Stimulated activated naive CD8-positive, alpha-beta T cell treated with anti-CD3 and anti-CD28 coated beads, Interleukin-15, Interleukin-2, amounts not matched to agents 100 U/mL and 50 U/mL, for 24 hours (primary cell): ENCODE results near the gene GDF9.
"Not testable (repeated sequence)": the region's sequence is repeated elsewhere in the genome, so short reads cannot be mapped to it uniquely, and the experiment has no call there.

Source experiments
- ATAC-seq: fragments of 150-1000 bp; cut with Tn5 transposase; one replicate; pipeline ENCODE4 v1.10.0; 2021
- DNase-seq: peaks from one replicate; pipeline ENCODE4 v3.0.0; 2021

The GDF9 gene

GRCh38 chr5:132872788-132873118 lies 6.5 kb upstream of the GDF9 start:
- no peak for DNase-seq
- ATAC-seq = no peak

GRCh38 chr5:132871459-132872284 lies 5.4 kb upstream of the GDF9 start:
- ATAC-seq = no peak

DNA sequence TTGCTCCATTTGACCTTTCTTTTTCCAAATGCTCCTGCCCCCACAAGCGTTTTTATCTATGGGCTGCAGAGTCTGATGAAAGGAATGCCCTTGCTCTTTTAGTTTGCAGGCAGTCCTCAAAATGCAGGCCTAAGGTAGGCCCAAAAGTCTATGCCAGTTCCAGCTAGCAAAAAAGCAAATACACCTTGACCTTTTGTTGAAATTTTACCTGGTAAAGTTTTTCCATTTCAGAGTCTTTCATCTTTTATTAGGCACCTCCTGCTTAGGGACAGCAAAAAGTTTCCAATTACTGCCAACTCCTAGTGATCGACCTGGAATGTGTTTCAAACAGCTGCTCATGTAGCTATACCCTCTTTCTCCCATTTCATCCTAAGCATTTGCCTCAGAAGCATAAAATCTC lies 4.5 kb upstream of the GDF9 start:
- no peak for ATAC-seq
- DNase-seq = no peak

More at GRCh38 chr5:132871459-132872284, 5.4 kb upstream of the GDF9 start:
- DNase-seq = no peak

DNA sequence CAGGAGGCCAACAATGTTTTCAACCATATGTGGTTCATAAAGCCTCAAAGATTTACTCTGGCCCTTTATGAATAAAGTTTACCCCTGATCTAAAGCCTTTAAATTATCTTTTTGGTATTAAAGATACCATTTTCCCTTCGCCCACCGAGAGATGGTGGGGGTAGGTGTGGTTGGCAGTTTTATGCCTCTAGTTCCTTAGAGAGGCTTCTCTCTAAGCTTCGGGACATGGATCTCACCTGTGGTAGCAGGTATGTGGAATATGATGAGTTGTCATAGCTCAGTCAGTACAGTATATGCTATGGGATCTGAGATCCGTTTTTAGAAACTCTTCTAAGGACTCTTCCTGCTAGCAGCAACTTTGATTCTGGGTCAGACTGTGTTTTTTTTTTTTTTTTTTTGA lies 2.5 kb upstream of the GDF9 start:
- ATAC-seq (no peak), DNase-seq (no peak)

DNA sequence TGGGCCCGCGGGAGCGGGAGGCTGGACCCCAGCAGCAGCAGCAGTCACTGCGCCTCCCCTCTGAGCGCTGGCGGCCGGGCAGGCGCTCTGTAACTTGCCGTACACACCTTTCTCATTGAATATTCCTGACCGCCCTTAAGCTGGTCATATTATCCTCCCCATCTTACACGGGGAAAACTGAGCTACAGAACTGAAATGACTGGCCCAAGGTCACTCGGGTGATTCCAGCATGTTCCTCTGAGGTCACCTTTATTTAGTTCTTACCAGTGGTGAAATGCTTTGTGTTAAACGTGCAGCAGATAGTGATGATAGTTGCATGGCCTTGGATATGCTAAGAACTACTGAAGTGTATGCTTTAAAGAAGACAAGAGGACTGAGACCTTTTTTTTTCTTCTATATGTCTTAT lies 780 bp upstream of the GDF9 start:
- ATAC-seq = no peak
- DNase-seq = no peak

DNA sequence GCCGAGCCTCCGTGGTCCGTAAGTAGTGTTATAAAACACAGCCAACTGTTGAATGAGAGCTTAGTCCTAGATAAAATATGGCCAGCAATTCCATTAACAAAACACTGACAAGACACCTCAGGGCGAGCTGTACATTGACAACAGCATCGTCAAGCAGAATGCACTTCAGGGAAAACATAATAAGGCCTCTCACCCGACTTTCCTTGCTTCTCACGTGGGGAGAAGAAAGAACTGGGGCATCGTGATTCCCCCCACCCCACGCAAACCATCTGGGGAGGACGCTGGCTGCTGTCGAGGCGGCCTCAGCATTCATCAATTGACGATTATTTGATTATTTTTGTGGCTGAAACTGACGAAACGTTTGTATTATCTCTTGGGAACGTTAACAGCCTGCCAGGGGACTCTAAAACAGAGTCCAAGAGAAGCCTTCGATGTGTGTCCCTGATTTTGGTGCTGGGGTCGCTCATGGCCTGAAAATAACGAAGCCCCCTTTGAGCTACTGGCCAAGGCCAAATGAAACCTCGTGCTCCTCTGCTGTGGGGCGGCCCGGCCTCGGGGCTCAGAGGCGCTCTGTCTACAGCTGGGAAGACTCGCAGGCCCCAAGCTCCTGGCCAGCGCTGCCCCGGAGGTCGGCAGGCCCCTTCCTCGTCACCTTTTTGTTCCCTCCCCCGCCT lies 464 bp downstream of the GDF9 start:
- ATAC-seq (peak; percentile 35), DNase-seq (no peak)

DNA sequence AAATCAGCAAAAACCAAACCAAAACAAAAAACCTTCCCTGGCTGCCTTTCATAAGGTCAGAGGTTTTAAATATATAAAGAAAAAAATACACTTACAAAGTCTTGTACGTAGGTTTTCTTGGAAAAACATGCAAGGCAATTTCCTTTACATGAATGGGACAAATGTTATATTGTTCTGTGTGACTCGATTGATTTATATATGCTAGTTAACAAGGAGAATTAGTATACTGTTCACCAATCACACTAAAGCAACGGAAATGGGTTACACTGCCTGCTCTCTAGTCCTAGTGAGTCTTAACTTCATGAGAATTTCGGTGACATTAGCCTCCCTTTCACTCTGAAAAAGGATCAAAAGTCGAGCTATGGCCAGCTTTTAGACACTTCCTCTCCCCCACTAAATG lies 5.5 kb downstream of the GDF9 start:
- ATAC-seq = no peak
- no peak for DNase-seq

DNA sequence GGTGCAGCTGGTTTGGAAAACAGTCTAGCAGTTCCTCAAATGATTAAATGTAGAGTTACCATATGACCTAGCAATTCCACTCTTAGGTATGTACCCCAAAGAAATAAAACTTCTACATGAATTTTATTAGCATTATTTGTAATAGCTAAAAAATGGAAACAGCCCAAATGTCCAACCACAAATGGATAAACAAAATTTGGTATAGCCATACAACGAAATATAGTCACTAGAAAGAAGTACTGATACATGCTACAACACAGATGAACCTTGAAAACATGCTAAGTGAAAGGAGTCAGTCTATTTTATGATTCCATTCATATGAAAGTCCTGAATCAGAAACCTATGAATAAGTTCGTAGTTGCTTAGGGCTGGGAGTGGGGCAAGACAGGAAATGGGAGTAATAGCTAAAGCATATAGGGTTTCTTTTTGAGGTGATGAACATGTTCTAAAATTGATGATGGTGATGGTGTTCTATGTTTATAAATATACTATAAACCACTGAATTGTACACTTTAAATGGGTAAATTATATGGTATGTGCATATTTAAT lies 6.3 kb downstream of the GDF9 start:
- no peak for DNase-seq
- no peak for ATAC-seq

DNA sequence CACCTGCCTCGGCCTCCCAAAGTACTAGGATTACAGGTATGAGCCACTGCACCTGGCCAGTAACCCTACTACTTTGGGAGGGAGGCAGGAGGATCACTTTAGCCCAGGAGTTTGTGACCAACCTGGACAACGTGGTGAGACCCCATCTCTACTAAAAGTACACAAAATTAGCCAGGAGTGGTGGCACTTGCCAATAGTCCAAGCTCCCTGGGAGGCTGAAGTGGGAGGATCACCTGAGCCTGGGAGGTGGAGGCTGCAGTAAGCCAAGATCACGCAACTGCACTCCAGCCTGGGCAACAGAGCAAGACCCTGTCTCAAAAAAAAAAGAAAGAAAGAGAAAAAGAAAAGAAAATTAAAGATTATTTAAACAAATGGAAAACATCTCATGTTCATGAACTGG lies 10.3 kb downstream of the GDF9 start:
- ATAC-seq = no peak
- DNase-seq = no peak

DNA sequence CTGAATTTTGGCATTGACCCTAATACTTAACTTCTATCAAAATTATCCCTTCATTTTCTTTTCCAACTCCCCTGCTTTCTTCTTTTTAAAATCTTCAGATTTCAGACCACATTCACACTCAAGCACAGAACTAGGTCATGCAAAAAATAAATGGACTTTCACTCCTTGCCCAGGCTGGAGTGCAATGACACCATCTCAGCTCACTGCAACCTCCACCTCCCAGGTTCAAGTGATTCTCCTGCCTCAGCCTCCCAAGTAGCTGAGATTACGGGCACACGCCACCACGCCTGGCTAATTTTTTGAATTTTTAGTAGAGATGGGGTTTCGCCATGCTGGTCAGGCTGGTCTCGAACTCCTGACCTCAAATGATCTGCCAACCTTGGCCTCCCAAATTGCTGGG lies 11.3 kb downstream of the GDF9 start:
- ATAC-seq, DNase-seq: not testable (repeated sequence)

GRCh38 chr5:132854301-132854700 lies 12.0 kb downstream of the GDF9 start:
- ATAC-seq = no peak
- no peak for DNase-seq

GRCh38 chr5:132853790-132854189 lies 12.5 kb downstream of the GDF9 start:
- DNase-seq = no peak
- ATAC-seq = no peak

DNA sequence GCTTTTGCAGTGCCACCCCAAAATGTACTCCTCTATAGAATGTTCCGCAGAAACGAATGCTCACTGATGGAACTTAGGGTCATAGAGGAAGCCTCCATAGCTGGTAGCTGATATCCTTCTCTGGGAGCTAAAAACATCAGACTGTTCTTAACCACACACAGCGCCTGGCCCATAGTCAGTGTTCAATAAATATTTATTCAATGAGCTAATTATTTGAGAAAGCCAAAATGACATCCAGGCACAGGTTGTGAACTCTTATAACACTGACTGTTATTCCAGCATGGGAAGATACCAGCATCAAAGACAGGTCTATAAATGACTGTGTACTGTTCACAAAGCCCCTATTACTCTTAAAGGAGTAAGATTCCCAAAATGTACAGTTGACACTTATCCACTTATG lies 12.9 kb downstream of the GDF9 start:
- ATAC-seq = no peak

DNA sequence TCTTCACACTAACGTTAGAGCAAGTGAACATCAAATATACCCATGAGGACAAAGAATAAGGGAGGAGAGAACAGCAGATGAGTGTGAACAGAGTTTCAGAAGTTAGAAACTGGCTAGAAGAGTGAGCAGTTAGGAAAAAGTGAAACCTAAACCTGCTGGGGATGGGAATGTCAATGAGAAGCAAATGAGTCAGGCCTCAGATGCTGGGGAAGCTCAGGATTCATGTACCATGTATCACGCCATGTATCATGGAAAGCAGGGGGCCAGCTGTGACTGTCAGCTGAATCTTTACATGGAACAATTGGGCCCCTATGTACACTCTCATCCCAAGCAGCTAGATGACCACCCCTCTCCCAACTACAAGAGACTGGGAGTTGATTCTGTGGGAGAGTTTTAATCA lies 16.2 kb downstream of the GDF9 start:
- ATAC-seq = no peak

More for the DNA sequence above, 12.9 kb downstream of the GDF9 start:
- no peak for DNase-seq

GRCh38 chr5:132849347-132849746 lies 16.9 kb downstream of the GDF9 start:
- ATAC-seq (no peak), DNase-seq (no peak)

More for the DNA sequence above, 16.2 kb downstream of the GDF9 start:
- DNase-seq = no peak

- ATAC-seq (no peak), DNase-seq (no peak)
Observed at GRCh38 chr5:132848270-132848669, 18.0 kb downstream of the GDF9 start.

- ATAC-seq (no peak), DNase-seq (no peak)
Observed at GRCh38 chr5:132841305-132841704, 25.0 kb downstream of the GDF9 start.

- ATAC-seq (no peak), DNase-seq (no peak)
Observed at GRCh38 chr5:132840896-132841295, 25.4 kb downstream of the GDF9 start.

GRCh38 chr5:132840313-132840712 lies 26.0 kb downstream of the GDF9 start:
- DNase-seq = no peak
- ATAC-seq = no peak

DNA sequence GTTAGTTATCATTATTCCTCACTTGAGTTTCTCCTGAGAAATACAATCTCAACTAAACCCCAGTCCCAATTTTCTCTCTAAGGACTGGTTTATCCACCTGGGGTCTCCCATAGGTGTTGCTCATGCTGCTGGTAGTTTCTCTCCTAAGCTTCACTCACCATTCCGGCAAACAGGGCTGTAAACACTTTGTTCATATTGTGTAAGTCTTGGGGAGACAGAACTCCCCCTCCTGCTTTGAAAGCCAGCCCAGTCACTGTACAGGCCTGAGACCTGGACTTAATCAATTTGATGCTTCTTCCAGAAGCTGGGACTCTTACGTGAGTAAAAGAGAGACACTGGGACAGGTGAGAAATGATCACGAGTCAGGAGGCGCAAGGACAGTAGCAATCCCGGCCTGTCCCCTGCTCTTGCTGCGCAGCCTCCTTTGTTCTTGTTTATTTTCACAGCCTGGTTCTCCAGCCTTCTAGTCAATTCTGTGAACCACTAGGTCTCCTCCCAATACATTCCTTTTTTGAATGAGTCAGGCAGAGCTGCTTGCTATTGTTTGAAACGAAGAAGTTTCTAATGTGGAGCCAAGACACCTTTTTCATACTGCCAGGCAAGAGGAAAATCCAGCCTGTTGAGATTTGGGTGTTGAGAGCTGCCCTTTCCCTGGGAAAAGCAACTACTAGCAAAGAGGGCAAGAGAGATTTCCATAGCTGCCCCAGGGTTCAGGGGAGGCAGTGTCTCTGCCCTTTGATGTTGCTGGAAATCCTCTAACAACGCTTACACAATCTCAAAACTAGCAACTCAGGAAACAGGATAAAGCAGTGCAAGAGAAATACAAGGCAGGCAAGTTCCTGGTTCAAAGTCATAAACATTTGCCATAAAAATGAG lies 26.6 kb downstream of the GDF9 start:
- DNase-seq (no peak), ATAC-seq (no peak)

- no peak for ATAC-seq
- no peak for DNase-seq
Observed at GRCh38 chr5:132838516-132839282, 27.6 kb downstream of the GDF9 start.

DNA sequence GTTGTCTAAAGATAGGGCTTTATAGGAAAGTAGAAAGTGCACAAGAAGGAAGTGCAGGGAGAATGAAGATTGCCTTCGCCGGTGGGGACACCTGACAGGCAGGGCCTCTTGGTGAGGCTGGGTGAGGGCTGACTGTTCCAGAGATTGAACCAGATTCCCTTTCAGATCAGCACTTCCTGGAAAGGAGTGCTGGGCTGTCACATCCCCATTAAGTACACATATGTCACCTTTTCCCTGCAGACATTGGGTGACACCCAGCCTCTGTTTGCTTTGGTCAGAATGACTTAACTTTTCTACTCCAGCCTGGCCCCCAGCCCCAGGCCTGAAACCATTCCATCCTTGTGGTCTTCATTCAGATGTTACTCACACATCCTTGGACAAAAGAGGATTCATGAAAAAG lies 28.4 kb downstream of the GDF9 start:
- DNase-seq (no peak), ATAC-seq (no peak)
